Liver (tissue), 3 donors: ENCODE data around the gene CASTOR2.
"Not testable (repeated sequence)": the region's sequence is repeated elsewhere in the genome, so short reads cannot be mapped to it uniquely, and the experiment has no call there.

Source experiments
- EGR1 ChIP-seq, 2 donors: IDR thresholded peaks; 2 replicates each; pipeline ENCODE4 v1.6.1; 2016 to 2018; ENCODE audit warnings: antibody characterized with exemption in 2 of 2, low read depth in 2 of 2
- FOXA1 ChIP-seq: IDR thresholded peaks from 2 replicates; pipeline ENCODE4 v1.6.1; 2016; ENCODE audit warnings: antibody characterized with exemption
- GABPA ChIP-seq, 2 donors: IDR thresholded peaks in 1 of 2; conservative IDR thresholded peaks in 1 of 2; 2 replicates each; pipeline ENCODE4 v1.6.1; 2016; ENCODE audit warnings: antibody characterized with exemption in 2 of 2, mild to moderate bottlenecking in 1 of 2, moderate library complexity in 1 of 2
- HNF4A ChIP-seq, 2 donors: conservative IDR thresholded peaks; 2 replicates each; pipeline ENCODE4 v1.6.1; 2016; ENCODE audit warnings: antibody characterized with exemption in 2 of 2, mild to moderate bottlenecking in 2 of 2
- JUND ChIP-seq, 2 donors: IDR thresholded peaks; 2 replicates each; pipeline ENCODE4 v1.6.1; 2016; ENCODE audit warnings: antibody characterized with exemption in 2 of 2
- RAD21 ChIP-seq, 2 donors: IDR thresholded peaks; 2 replicates each; pipeline ENCODE4 v1.6.1; 2016; ENCODE audit warnings: antibody characterized with exemption in 2 of 2, mild to moderate bottlenecking in 2 of 2
- SP1 ChIP-seq: IDR thresholded peaks from 2 replicates; pipeline ENCODE4 v1.6.1; 2018; ENCODE audit warnings: antibody characterized with exemption, mild to moderate bottlenecking
- TAF1 ChIP-seq: conservative IDR thresholded peaks from 2 replicates; pipeline ENCODE4 v1.6.1; 2016; ENCODE audit warnings: antibody characterized with exemption, mild to moderate bottlenecking
- YY1 ChIP-seq: IDR thresholded peaks from 2 replicates; pipeline ENCODE4 v1.6.1; 2016; ENCODE audit warnings: antibody characterized with exemption, mild to moderate bottlenecking
- TF ChIP-seq, protein P1 (sequence below): fragments of 150-350 bp; IDR thresholded peaks from 2 replicates; pipeline ENCODE4 v1.5.1; 2017; ENCODE audit warnings: improper control_type of control experiment, low read depth, low read length; ENCODE audit not compliant: missing input control
- TF ChIP-seq, protein P2 (sequence below): IDR thresholded peaks from 2 replicates; pipeline ENCODE4 v1.6.1; 2016; ENCODE audit warnings: antibody characterized with exemption, mild to moderate bottlenecking
- TF ChIP-seq, protein P3 (sequence below): IDR thresholded peaks from 2 replicates; pipeline ENCODE4 v1.6.1; 2016; ENCODE audit warnings: antibody characterized with exemption
- TF ChIP-seq, protein P4 (sequence below): IDR thresholded peaks from 2 replicates; pipeline ENCODE4 v1.6.1; 2016; ENCODE audit warnings: antibody characterized with exemption
- TF ChIP-seq, protein P5 (sequence below): IDR thresholded peaks from 2 replicates; pipeline ENCODE4 v1.6.1; 2016; ENCODE audit warnings: antibody characterized with exemption
- donor health status: healthy.
- donor health status: healthy.

DNA sequence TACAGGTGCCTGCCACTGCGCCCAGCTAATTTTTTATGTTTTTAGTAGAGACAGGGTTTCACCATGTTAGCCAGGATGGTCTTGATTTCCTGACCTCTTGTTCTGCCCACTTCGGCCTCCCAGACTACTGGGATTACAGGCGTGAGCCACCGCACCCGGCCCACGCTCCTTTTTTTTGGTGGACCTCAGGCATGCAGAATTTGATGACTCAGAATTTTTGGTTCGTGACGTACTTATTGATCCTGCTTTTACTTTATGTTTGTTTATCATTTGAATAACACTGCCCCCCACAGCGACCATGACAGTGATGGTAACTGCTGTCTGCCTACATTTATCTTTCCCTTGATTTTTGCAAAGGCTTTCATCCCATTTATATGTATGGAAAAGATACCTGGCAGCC is 23.9 kb downstream of the CASTOR2 start:
- TF ChIP-seq, protein P1, sequence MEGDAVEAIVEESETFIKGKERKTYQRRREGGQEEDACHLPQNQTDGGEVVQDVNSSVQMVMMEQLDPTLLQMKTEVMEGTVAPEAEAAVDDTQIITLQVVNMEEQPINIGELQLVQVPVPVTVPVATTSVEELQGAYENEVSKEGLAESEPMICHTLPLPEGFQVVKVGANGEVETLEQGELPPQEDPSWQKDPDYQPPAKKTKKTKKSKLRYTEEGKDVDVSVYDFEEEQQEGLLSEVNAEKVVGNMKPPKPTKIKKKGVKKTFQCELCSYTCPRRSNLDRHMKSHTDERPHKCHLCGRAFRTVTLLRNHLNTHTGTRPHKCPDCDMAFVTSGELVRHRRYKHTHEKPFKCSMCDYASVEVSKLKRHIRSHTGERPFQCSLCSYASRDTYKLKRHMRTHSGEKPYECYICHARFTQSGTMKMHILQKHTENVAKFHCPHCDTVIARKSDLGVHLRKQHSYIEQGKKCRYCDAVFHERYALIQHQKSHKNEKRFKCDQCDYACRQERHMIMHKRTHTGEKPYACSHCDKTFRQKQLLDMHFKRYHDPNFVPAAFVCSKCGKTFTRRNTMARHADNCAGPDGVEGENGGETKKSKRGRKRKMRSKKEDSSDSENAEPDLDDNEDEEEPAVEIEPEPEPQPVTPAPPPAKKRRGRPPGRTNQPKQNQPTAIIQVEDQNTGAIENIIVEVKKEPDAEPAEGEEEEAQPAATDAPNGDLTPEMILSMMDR = not testable (repeated sequence)
- TF ChIP-seq TAF1; EGR1 (IDR thresholded peaks at IDR 0.05; ENCODE audit: low read depth in 2 of 2); RAD21 (IDR thresholded peaks at IDR 0.05); YY1; HNF4A (conservative IDR thresholded peaks at IDR 0.05); FOXA1; SP1; GABPA (IDR thresholded peaks at IDR 0.05 in 1 of 2, conservative IDR thresholded peaks at IDR 0.05 in 1 of 2); JUND (IDR thresholded peaks at IDR 0.05): not testable (repeated sequence)
- TF ChIP-seq, protein P2, sequence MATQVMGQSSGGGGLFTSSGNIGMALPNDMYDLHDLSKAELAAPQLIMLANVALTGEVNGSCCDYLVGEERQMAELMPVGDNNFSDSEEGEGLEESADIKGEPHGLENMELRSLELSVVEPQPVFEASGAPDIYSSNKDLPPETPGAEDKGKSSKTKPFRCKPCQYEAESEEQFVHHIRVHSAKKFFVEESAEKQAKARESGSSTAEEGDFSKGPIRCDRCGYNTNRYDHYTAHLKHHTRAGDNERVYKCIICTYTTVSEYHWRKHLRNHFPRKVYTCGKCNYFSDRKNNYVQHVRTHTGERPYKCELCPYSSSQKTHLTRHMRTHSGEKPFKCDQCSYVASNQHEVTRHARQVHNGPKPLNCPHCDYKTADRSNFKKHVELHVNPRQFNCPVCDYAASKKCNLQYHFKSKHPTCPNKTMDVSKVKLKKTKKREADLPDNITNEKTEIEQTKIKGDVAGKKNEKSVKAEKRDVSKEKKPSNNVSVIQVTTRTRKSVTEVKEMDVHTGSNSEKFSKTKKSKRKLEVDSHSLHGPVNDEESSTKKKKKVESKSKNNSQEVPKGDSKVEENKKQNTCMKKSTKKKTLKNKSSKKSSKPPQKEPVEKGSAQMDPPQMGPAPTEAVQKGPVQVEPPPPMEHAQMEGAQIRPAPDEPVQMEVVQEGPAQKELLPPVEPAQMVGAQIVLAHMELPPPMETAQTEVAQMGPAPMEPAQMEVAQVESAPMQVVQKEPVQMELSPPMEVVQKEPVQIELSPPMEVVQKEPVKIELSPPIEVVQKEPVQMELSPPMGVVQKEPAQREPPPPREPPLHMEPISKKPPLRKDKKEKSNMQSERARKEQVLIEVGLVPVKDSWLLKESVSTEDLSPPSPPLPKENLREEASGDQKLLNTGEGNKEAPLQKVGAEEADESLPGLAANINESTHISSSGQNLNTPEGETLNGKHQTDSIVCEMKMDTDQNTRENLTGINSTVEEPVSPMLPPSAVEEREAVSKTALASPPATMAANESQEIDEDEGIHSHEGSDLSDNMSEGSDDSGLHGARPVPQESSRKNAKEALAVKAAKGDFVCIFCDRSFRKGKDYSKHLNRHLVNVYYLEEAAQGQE = not testable (repeated sequence)
- TF ChIP-seq, protein P3, sequence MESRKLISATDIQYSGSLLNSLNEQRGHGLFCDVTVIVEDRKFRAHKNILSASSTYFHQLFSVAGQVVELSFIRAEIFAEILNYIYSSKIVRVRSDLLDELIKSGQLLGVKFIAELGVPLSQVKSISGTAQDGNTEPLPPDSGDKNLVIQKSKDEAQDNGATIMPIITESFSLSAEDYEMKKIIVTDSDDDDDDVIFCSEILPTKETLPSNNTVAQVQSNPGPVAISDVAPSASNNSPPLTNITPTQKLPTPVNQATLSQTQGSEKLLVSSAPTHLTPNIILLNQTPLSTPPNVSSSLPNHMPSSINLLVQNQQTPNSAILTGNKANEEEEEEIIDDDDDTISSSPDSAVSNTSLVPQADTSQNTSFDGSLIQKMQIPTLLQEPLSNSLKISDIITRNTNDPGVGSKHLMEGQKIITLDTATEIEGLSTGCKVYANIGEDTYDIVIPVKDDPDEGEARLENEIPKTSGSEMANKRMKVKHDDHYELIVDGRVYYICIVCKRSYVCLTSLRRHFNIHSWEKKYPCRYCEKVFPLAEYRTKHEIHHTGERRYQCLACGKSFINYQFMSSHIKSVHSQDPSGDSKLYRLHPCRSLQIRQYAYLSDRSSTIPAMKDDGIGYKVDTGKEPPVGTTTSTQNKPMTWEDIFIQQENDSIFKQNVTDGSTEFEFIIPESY = not testable (repeated sequence)
- TF ChIP-seq, protein P4, sequence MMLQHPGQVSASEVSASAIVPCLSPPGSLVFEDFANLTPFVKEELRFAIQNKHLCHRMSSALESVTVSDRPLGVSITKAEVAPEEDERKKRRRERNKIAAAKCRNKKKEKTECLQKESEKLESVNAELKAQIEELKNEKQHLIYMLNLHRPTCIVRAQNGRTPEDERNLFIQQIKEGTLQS = not testable (repeated sequence)
- TF ChIP-seq, protein P5, sequence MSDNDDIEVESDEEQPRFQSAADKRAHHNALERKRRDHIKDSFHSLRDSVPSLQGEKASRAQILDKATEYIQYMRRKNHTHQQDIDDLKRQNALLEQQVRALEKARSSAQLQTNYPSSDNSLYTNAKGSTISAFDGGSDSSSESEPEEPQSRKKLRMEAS = not testable (repeated sequence)
